ENCODE measurements around the gene ZFP36L1.
A peak's percentile ranks its signal among the peaks of the same experiment; 100 is the strongest.
"Not testable (repeated sequence)": the region's sequence is repeated elsewhere in the genome, so short reads cannot be mapped to it uniquely, and the experiment has no call there.

Gene ZFP36L1

DNA sequence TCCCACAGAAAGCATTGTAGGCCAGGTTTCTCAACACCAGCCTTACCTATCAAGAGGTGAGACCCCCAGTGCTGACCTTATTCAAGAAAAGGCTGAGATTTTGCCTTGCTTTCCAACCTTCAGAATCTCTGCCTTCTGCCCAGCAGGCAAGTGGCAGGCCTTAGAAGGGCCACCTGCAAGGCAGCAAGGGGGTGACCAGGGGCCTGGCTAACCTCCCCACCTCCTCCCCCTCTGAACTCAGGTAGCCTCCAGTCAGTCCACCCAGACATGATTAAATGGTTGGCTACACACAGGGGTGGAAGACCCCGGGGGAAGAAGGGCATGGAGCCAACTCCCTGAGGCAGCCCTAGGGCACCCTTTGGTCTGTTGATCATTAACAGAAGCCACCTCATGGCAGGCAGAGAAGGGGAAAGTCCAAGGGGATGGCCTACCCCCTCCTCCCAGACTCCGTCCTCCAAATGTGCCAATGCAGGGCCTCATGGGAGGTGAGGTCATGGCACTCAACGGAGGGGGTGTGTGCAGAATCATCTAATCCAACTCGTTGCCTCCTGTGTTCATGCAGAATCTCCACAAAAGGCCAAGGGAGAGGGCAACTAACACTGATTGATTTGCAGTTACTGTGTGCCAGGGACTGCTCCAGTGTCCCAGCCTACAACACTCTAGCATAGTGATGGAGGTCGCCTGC is 8.5 kb downstream of the ZFP36L1 start:
- no peak for DNase-seq (ENCODE audit: low read depth)

DNA sequence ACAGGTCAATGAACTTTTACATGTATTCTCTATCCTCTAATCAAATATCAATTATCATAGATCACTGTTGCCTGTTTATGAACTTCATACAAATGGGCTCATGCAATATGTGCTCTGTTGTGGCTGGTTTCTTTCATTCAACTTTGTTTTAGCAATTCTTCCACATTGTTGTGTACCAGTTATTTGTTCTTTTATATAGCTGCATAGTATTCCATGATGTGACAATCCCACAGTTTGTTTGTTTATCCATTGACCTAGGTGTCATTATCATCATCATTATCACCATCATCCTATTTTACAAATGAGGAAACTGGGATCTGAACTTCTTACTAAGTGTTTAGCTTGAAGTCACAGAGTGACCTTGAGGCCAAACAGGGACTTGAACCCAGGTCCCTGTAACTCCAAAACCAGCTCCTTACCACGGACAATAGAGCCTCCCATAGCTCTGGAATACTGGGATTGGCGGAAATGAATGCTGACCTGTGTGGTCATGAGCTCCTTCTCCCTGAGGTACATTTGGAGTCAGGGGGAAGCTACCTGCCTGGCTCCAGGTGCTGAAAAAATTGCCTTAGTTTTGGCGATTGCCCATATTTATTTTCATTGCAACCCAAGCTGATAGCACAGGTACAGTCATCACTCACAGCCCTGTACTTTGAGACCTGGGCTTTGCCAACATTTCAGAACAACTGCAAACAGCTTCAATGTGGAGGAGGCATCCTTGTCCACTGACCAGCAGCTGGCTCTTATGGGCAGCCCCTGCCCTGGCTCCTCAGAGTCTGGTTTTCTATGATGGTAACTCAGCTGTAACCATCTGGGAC is 9.2 kb downstream of the ZFP36L1 start:
- no peak for DNase-seq (ENCODE audit: low read depth)

- no peak for DNase-seq (ENCODE audit: low read depth)
These were observed 10.5 kb downstream of the ZFP36L1 start for GRCh38 chr14:68782091-68782981.

DNA sequence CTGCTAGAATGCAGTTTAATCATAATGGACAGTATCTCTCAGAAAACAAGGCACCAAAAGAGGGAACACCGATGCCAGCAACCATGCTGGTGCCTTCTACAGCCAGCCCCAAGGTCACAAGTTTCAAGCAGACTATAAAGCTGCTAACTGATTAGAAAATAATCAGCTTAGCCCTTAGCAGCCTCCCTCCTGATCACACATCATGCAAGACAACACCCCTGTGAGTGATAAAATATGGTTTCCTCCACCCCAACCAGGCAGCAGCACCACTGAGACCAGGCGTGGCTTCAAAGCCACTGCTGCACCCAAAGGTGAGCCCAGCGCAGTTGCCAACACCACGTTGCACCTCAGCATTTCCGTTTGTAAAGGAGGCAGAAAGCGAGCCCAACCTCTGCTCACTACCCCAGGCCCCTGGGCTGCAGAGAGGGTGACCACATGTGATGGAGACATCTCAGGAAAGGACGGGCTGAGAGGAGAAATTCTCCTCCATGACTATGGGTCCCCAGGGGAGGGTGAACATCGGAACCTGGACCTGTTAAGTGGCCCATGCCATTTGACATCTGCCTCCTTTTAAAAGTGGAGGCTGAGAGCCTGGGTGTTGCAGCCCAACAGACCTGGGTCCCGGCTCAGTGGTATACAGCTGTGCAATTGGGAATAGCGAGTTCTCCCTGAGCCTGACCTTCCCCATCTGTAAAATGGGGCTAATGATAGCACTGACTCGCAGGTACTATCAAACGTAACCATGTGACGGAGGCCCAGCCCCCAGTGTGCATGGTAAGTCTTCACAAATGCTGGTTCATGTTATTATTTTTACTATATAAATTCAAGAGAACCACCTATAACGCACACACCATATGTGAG is 11.5 kb downstream of the ZFP36L1 start:
- no peak for DNase-seq (ENCODE audit: low read depth)

GRCh38 chr14:68780358-68781160 is 12.3 kb downstream of the ZFP36L1 start:
- no peak for DNase-seq (ENCODE audit: low read depth)

DNA sequence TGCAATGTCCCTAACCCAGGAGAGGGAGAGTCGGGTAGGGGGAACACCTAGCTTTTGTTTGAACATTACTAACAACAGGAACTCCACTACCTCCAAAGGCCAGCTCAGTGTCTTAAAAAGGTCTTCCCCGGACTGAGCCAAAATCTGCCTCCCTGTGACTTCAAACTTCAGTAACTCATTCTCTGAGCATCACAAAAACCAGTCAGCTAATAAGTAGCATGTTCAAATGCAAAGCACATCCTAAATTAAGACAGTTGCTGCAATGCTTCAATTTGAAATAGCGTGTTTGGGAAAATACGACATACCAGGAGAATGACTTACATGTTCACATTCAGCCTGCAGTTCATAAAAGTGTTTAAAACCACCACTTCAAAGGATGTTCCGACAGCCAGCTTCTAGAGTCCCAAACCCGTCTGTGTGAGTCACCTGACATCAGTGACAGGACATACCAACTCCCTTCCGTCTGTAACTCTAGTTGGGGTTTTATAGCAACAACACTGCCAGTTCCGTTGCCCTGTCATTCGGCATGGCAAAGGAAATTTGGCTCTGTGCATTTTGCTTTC is 13.0 kb downstream of the ZFP36L1 start:
- DNase-seq (ENCODE audit: low read depth): no peak

DNA sequence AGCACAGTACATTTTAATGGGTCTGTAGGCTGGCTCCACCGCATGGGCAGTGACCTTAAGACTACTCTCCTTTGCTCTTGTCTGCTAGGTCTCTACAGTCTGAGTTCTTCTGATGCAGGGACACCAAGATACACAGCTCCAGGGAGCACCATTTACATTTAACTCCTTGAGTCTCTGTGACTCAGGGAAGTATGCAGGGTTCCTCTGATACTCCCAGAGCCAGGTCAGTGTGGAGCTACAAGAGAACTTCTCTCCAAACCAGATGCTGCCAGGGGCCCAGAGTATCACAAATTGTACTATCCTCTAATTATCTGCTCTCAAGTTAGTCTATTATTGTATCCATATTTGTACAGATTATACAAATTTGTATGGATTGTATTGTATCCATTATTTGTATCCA is 15.2 kb downstream of the ZFP36L1 start:
- DNase-seq (ENCODE audit: low read depth): no peak

DNA sequence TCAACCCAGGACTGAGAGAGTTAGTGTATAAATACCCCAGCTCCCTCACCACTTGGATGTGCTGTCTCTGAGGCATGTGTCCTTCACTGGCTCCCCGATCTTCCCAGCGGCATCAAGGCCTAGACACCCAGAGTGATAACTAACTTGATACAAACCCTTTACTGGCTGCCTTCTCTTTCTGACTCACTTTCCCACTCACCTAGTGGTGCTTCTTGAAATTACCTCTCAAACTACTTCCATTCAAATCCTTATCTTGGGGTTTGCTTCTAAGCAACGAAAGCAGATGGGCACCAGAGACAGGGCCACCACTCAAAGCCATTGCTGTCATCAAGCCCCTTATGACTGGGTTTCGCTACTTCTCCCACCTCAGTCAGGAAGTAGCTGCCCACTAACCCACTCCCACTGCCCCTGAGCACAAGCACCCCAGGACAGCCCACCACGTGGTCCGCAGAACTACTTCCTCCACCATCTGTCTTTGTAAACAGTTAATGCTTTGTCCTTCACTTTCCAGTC is 17.2 kb downstream of the ZFP36L1 start:
- DNase-seq (ENCODE audit: low read depth): no peak

- peak; percentile 91 for DNase-seq (ENCODE audit: low read depth)
These were observed 17.9 kb downstream of the ZFP36L1 start for GRCh38 chr14:68774771-68775613.

DNA sequence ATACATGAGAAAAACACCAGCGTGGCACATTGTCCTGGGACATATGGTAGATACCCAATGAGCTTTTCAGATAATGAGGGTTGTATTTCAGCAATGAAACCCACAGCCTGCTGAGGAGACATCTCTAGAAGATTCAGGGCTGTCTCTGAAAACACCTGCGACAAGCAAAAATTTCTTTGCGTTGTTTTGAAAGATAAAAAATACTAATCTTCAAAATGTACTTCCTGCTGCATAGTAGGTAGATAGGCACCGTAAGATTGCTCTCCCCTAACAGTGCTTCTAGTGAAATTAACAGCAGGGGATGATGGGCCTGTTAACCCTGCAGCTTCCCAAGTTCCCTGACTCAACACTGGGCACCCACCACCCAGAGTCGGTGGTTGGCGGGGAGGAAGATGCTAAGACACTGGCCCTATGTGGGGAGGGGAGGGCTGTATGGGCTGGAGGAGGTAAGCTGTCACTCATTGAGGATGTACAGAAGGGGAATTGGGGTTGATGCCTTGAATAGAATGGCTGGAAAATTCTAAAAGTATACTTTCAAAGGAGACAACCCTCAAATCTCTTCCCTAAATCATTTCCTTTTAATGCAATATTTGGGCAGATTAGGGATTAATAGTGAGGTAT is 20.0 kb downstream of the ZFP36L1 start:
- DNase-seq (ENCODE audit: low read depth): no peak

GRCh38 chr14:68771631-68772030 is 21.2 kb downstream of the ZFP36L1 start:
- no peak for DNase-seq (ENCODE audit: low read depth)

DNA sequence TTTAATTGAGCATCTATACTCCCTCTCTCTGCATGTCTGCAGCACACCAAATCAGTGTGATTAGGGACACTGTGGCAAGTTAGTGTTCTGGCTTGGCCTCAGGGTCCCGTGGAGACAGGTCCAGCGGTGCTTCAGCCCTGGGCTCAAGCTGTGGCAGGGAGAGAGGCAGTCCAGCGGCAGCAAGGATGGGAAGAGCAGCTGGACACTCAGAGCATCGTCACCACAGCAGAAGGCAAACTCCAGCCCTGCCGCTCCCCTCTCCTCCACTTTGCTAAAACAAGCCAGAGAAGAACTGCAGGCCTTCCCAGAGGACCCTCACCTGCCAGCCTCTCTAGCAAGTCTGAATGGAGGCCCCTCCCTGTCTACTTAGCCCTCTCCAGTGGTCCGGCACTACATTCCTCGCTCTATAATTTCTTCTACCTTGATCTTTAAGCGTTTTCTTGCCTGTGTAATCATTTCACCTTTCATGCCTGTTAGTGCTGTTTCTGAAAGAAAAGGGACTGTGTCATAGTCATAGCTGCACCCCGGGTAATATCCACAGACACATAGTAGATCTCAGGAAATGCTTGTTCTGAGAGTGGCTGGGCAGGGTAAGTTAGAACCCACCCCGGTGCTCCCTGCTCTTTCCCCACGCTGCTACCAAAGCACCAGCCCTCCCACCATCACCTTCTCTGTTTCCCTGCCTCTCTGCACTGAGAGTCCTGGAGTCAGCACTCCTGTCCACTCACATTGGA is 22.1 kb downstream of the ZFP36L1 start:
- DNase-seq (ENCODE audit: low read depth): no peak

- DNase-seq (ENCODE audit: low read depth): no peak
These were observed 22.8 kb downstream of the ZFP36L1 start for GRCh38 chr14:68770051-68770450.

GRCh38 chr14:68768316-68768715 is 24.6 kb downstream of the ZFP36L1 start:
- no peak for DNase-seq (ENCODE audit: low read depth)

- no peak for DNase-seq (ENCODE audit: low read depth)
These were observed 25.6 kb downstream of the ZFP36L1 start for GRCh38 chr14:68767248-68767645.

DNA sequence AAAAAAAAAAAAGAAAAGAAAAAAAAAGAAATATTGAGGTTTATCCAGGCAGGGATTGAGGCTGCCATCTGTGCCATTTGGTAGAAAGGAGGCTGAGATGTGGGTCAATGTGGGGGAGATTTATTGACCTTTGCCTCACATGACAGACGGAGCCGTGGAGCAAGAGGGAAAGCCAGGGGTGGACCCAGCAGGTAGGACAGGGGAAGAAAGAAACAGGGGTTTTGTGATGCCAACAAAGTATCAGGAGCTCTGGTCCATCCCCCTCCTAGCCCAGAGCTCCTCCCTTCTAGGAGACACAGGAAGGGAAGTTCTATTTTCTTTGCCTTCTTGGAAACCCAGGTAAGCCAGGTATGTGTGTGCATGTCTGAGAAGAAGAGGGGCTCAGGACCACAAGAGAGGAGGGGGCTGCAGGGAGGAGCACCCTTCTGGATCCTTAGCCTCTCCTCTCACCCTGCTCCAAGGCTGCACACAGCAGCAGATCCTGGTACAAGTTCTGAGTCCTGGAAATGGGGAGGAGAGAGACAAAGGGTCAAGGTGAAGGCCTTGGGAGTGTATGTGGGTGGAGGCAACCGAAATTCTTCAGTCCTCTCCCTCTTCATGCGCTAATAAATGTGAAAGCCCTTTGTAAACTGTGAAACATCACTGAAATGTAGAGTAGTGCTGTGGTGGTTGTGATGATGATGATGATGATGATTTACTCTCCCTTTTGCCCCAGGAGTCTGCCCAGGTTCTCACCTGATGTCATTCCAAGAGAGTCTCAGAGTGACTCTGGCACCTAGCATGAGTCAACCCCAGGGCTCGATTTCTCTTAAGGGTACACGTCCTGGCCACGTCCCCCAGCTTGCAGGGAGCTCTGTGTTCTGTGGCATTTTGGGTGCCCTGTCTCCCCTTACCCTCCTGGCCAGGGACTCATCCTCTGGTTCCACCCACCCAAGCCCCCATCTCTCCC is 26.3 kb downstream of the ZFP36L1 start:
- DNase-seq (ENCODE audit: low read depth): no peak

DNA sequence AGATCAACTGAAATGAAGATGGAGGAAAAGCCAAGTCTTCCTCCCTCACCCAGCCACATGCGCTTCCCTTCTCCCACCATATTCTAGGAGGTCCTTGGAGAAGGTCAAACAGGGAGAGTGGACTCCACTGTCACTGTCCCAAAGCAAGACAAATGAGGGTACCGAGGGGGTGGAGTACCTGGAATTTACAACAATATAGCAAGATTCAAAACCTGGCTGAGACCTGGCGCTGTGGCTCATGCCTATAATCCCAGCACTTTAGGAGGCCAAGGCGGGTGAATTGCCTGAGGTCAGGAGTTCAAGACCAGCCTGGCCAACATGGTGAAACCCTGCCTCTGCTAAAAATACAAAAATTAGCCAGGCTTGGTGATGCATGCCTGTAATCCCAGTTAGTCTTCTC is 29.0 kb downstream of the ZFP36L1 start:
- DNase-seq (ENCODE audit: low read depth): not testable (repeated sequence)
